ENCODE results near the gene HAUS1. TPM values are rescaled to one million over a fixed set of nuclear protein-coding genes. Genes with fewer than 3 reads are reported as not detected.

HAUS1 gene, protein sequence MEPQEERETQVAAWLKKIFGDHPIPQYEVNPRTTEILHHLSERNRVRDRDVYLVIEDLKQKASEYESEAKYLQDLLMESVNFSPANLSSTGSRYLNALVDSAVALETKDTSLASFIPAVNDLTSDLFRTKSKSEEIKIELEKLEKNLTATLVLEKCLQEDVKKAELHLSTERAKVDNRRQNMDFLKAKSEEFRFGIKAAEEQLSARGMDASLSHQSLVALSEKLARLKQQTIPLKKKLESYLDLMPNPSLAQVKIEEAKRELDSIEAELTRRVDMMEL
- total RNA-seq, result 10 to 100 TPM; 19.0 to 26.5 TPM
- polyA plus RNA-seq (ENCODE audit: insufficient read length in 6 of 6), result 10 to 100 TPM; 40.6 to 56.8 (median 46.2) TPM
- long read RNA-seq, donor 1, transcript HAUS1-201 (9 exons, 1,125 nt), result major isoform, 22 of 23 reads
- long read RNA-seq, donor 1, partial matches to known transcripts, result 0 of 23 reads
- long read RNA-seq, donor 1, other reads (novel, unspliced or antisense), result 0 of 23 reads
- long read RNA-seq, donor 2, transcript HAUS1-201 (9 exons, 1,125 nt), result major isoform, 16 of 20 reads
- long read RNA-seq, donor 2, partial matches to known transcripts, result 0 of 20 reads
- long read RNA-seq, donor 2, other reads (novel, unspliced or antisense), result 0 of 20 reads
- long read RNA-seq, donor 3, transcript HAUS1-201 (9 exons, 1,125 nt), result major isoform, 18 of 22 reads
- long read RNA-seq, donor 3, partial matches to known transcripts, result 0 of 22 reads
- long read RNA-seq, donor 3, other reads (novel, unspliced or antisense), result 0 of 22 reads
- long read RNA-seq, donor 4, transcript HAUS1-201 (9 exons, 1,125 nt), result major isoform, 11 of 19 reads
- long read RNA-seq, donor 4, partial matches to known transcripts, result 3 of 19 reads
- long read RNA-seq, donor 4, other reads (novel, unspliced or antisense), result 4 of 19 reads
- long read RNA-seq, donor 5, transcript HAUS1-201 (9 exons, 1,125 nt), result major isoform, 21 of 26 reads
- long read RNA-seq, donor 5, partial matches to known transcripts, result 5 of 26 reads
- long read RNA-seq, donor 5, other reads (novel, unspliced or antisense), result 0 of 26 reads
- long read RNA-seq, donor 6, transcript HAUS1-201 (9 exons, 1,125 nt), result major isoform, 23 of 32 reads
- long read RNA-seq, donor 6, partial matches to known transcripts, result 7 of 32 reads
- long read RNA-seq, donor 6, other reads (novel, unspliced or antisense), result 0 of 32 reads
- long read RNA-seq, donor 7, transcript HAUS1-201 (9 exons, 1,125 nt), result major isoform, 15 of 16 reads
- long read RNA-seq, donor 7, partial matches to known transcripts, result 0 of 16 reads
- long read RNA-seq, donor 7, other reads (novel, unspliced or antisense), result 0 of 16 reads
- long read RNA-seq, donor 8, transcript HAUS1-201 (9 exons, 1,125 nt), result major isoform, 15 of 15 reads
- long read RNA-seq, donor 8, partial matches to known transcripts, result 0 of 15 reads
- long read RNA-seq, donor 8, other reads (novel, unspliced or antisense), result 0 of 15 reads
- long read RNA-seq, donor 9, result 0 reads
- long read RNA-seq, donor 10, transcript HAUS1-201 (9 exons, 1,125 nt), result major isoform, 12 of 19 reads
- long read RNA-seq, donor 10, partial matches to known transcripts, result 2 of 19 reads
- long read RNA-seq, donor 10, other reads (novel, unspliced or antisense), result 4 of 19 reads
- long read RNA-seq, donor 11, result 0 reads
- long read RNA-seq, donor 12, transcript HAUS1-201 (9 exons, 1,125 nt), result major isoform, 7 of 12 reads
- long read RNA-seq, donor 12, partial matches to known transcripts, result 0 of 12 reads
- long read RNA-seq, donor 12, other reads (novel, unspliced or antisense), result 0 of 12 reads

DNA sequence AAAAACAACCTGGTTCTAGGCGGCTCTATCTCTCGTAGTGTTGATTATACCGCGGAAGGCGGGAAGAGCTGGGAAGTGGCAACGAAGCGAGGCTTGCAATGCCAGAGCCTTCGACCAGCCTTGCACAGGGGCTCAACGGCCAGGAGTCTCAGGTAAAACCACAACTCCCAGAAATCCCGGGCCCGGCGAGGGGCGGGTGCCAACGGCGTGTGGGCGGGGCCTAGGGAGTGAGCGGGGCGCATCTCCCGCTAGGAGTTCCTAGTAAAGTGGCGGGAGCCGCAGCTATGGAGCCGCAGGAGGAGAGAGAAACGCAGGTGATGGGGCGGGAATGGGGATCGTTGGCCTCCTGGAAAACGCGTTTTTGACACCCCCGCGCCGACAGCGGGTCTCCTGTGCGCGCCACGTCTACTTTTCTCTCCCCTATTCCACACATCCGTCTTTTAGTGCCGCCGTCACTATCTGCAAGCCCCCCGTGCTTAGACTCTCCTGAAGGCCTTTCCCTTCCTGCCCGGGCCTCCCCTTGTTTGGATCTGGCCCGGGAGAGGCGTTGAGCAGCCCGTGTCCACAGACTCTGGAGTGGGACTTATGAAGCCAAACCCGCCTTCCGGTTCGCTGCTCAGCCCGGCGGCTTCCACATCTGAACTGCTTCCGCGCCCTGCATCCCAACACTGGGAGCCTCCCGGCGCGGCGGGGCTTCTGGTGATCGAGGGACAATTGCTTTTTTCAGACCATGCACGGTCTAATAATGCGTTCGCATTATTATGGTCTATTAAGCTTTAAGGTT is at the start of gene HAUS1:
Gene HAUS1 (plus strand): TSS at position 258 of the 784 bp plus-strand sequence. CDS start 27 bp downstream, at position 285.
- H3K36me3 ChIP-seq, result peaks cover 0 to 9% of the 10 kb centered on the region in 2 donors
- H3K9me3 ChIP-seq, result no peaks in the 10 kb centered on the region
- no peak for TF ChIP-seq CTCF (IDR thresholded peaks at IDR 0.05)
- ATAC-seq, result peak; percentile 99
- H3K27me3 ChIP-seq, result no peaks in the 10 kb centered on the region
- peak within 1 kb of the TSS; percentile 91 to 92 for H3K4me3 ChIP-seq
- H3K27ac ChIP-seq, result peak within 1 kb of the TSS; percentile 82 to 83
- H3K4me1 ChIP-seq, result peaks cover 0 to 13% of the 10 kb centered on the region in 2 donors
- DNase-seq, result peak; percentile 78 to 98 (median 90)
- intact Hi-C loops (cut with DNase I), result no loop called here

DNA sequence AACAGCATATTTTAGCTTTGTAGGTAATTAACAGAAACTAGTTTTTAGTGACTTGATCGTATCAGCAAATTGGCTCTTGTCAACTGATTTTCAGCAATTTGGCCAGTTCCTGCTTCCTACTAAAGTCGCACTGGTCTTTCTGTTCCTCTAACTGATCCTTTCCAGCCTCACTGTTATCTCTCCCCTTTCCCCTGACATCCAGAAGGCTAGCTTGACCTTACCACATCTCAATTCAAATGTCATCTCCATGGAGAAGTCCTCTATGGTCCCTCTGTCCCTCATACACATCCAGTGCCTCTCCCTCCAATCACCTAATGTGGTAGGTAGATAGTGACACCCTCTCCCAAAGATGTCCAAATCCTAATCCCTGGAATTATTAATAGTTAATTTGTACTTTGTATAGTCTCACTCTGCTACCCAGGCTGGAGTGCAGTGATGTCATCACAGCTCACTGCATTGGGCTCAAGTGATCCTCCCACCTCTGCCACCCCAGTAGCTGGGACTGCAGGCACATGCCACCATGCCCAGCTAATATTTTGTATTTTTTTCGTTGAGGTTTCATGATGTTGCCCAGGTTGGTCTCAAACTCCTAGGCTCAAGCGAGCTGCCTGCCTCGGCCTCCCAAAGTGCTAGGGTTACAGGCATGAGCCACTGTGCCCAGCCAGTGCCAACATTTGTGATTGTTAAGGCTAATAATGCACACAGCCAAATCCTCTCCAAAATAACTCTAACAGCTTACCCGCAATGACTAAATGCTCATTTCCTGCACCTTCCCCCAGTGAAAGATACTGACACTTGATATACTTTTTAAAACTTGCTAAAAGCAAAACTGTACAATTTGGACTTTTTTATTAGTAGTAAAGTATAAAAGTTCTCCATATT is 49.0 kb upstream of the HAUS1 start:
- Histone ChIP-seq H3K4me1 (peaks cover 3 to 60% of the 10 kb centered on the region in 2 donors), H3K9me3 (no peaks in the 10 kb centered on the region), H3K27ac (peak overlapping the region in 1 of 2 donors; percentile 40), H3K27me3 (no peaks in the 10 kb centered on the region), H3K4me3 (no peak overlapping the region), H3K36me3 (no peaks in the 10 kb centered on the region)
- no peak for DNase-seq
- no peak for TF ChIP-seq CTCF (IDR thresholded peaks at IDR 0.05)
- intact Hi-C loops (cut with DNase I), result no loop called here
- ATAC-seq, result no peak

DNA sequence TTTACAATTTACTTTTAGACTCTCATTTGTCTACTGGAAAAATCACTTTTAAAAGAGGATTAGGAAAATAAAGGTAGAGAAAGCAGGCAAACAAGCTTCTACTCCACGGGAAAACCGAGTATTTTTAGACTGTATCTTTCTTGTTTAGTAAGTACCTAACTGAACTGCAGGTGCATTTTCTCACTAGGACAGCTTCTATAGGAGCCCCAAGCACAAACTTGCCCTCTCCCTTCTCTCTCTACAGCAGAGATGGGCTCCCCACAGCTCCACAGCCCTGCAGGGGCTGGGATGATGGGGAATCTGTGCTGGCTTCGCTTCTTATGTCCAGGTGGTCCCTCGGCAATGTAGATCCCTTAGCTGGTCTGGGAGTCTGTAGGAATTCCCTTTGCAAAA is 48.4 kb upstream of the HAUS1 start:
- no peak for TF ChIP-seq CTCF (IDR thresholded peaks at IDR 0.05)
- intact Hi-C loops (cut with DNase I), result no loop called here
- Histone ChIP-seq H3K4me3 (no peak overlapping the region), H3K27ac (peak overlapping the region in 1 of 2 donors; percentile 40), H3K9me3 (no peaks in the 10 kb centered on the region), H3K27me3 (no peaks in the 10 kb centered on the region), H3K36me3 (no peaks in the 10 kb centered on the region), H3K4me1 (peaks cover 3 to 55% of the 10 kb centered on the region in 2 donors)
- DNase-seq, result no peak
- ATAC-seq, result no peak
